CD14-positive monocyte (primary cell): ENCODE results near the gene TMEM212. TPM values are rescaled to one million over a fixed set of nuclear protein-coding genes. Genes with fewer than 3 reads are reported as not detected.
A peak's percentile ranks its signal among the peaks of the same experiment; 100 is the strongest.

ENCODE experiments used
- DNase-seq, 3 donors: peaks; one replicate each; pipeline ENCODE4 v3.0.0-alpha.2; 2011 to 2022
- H2AFZ ChIP-seq: 2 replicates; pipeline ENCODE4 v1.6.0; 2012; ENCODE audit warnings: mild to moderate bottlenecking, low read depth, low read length, inconsistent platforms; ENCODE audit not compliant: insufficient read depth, poor library complexity, severe bottlenecking
- H3K27ac ChIP-seq, 2 donors: 1 replicate in 1 of 2; 2 replicates in 1 of 2; pipeline ENCODE4 v1.5.1; 2012 to 2013; ENCODE audit warnings: low read length in 2 of 2, control low read depth in 1 of 2, inconsistent platforms in 1 of 2, low read depth in 1 of 2, mild to moderate bottlenecking in 1 of 2
- H3K27me3 ChIP-seq, 2 donors: one replicate each; pipeline versions ENCODE4 v1.6.0 to v1.6.1; 2011 to 2013; ENCODE audit warnings: low read length in 2 of 2; ENCODE audit not compliant: control insufficient read depth in 2 of 2, insufficient read depth in 2 of 2
- H3K36me3 ChIP-seq, 2 donors: replicated peaks in 1 of 2; 1 replicate in 1 of 2; 2 replicates in 1 of 2; pipeline versions ENCODE4 v1.5.1 to v1.6.1; 2012 to 2013; ENCODE audit warnings: low read length in 2 of 2, control low read depth in 1 of 2, inconsistent platforms in 1 of 2, mild to moderate bottlenecking in 1 of 2; ENCODE audit not compliant: insufficient read depth in 2 of 2, control insufficient read depth in 1 of 2
- H3K4me1 ChIP-seq, 2 donors: 1 replicate in 1 of 2; 2 replicates in 1 of 2; pipeline versions ENCODE4 v1.5.1 to v1.6.1; 2012 to 2013; ENCODE audit warnings: low read length in 2 of 2, control low read depth in 1 of 2, inconsistent platforms in 1 of 2, mild to moderate bottlenecking in 1 of 2, moderate library complexity in 1 of 2; ENCODE audit not compliant: insufficient read depth in 2 of 2, control insufficient read depth in 1 of 2
- H3K4me2 ChIP-seq: replicated peaks from 2 replicates; pipeline ENCODE3; 2012; ENCODE audit warnings: low read length, moderate library complexity, mild to moderate bottlenecking; ENCODE audit not compliant: poor library complexity, severe bottlenecking; ENCODE audit errors: extremely low read depth
- H3K4me3 ChIP-seq, 3 experiments: fragments of 200-600 bp in 1 of 3; sonication (generic) in 1 of 3; replicated peaks in 1 of 3; 1 replicate in 2 of 3; 2 replicates in 1 of 3; pipeline ENCODE4 v1.5.1; 2011 to 2013; ENCODE audit warnings: low read length in 3 of 3, mild to moderate bottlenecking in 3 of 3, control low read depth in 2 of 3, low read depth in 2 of 3, inconsistent platforms in 1 of 3, moderate library complexity in 1 of 3
- H3K79me2 ChIP-seq: 2 replicates; pipeline ENCODE4 v1.6.0; 2012; ENCODE audit warnings: mild to moderate bottlenecking, control low read depth, inconsistent platforms, low read length, moderate library complexity; ENCODE audit not compliant: insufficient read depth
- H3K9ac ChIP-seq: 2 replicates; pipeline ENCODE4 v1.6.0; 2017; ENCODE audit warnings: low read length, mild to moderate bottlenecking; ENCODE audit not compliant: insufficient read depth, poor library complexity, severe bottlenecking
- H3K9me3 ChIP-seq, 2 donors: replicated peaks in 1 of 2; 1 replicate in 1 of 2; 2 replicates in 1 of 2; pipeline versions ENCODE4 v1.5.1 to v1.6.1; 2012 to 2013; ENCODE audit warnings: low read length in 2 of 2, control low read depth in 1 of 2; ENCODE audit not compliant: control insufficient read depth in 1 of 2, insufficient read depth in 1 of 2
- H4K20me1 ChIP-seq: 2 replicates; pipeline ENCODE4 v1.6.0; 2012; ENCODE audit warnings: mild to moderate bottlenecking, low read length, control low read depth, moderate library complexity; ENCODE audit not compliant: insufficient read depth
- H3K27ac Mint-ChIP-seq, 7 donors: one replicate each; pipeline ENCODE4 v1.8.0; 2020; ENCODE audit warnings: mild to moderate bottlenecking in 7 of 7, mixed read lengths in 7 of 7, moderate library complexity in 6 of 7, inconsistent platforms in 2 of 7
- H3K27me3 Mint-ChIP-seq, 3 donors: one replicate each; pipeline ENCODE4 v1.8.0; 2021 to 2022; ENCODE audit warnings: low read depth in 3 of 3, mild to moderate bottlenecking in 3 of 3, mixed read lengths in 3 of 3, moderate library complexity in 3 of 3, inconsistent platforms in 1 of 3
- H3K36me3 Mint-ChIP-seq, 2 donors: one replicate each; pipeline ENCODE4 v1.8.0; 2020; ENCODE audit warnings: mixed read lengths in 2 of 2, inconsistent platforms in 1 of 2, mild to moderate bottlenecking in 1 of 2
- H3K4me1 Mint-ChIP-seq: one replicate; pipeline ENCODE4 v1.8.0; 2020; ENCODE audit warnings: mild to moderate bottlenecking, mixed read lengths
- H3K4me3 Mint-ChIP-seq, 2 donors: one replicate each; pipeline ENCODE4 v1.8.0; 2020; ENCODE audit warnings: mild to moderate bottlenecking in 2 of 2, mixed read lengths in 2 of 2, moderate library complexity in 1 of 2
- H3K9me3 Mint-ChIP-seq, 7 donors: one replicate each; pipeline ENCODE4 v1.8.0; 2020 to 2022; ENCODE audit warnings: mixed read lengths in 7 of 7, mild to moderate bottlenecking in 6 of 7, moderate library complexity in 6 of 7, inconsistent platforms in 2 of 7
- WGBS: methylation state at CpG from one replicate; pipeline ENCODE4 v1.1.5; 2013; ENCODE audit warnings: missing lambda C conversion rate; ENCODE audit not compliant: insufficient coverage; 5-methylcytosine and 5-hydroxymethylcytosine counted together
- intact Hi-C, 2 donors: fragments of 100-400 bp; cut with micrococcal nuclease; formaldehyde crosslinking; loops; one replicate each; pipeline versions ENCODE4 v1.15.0 to v1.15.1; 2023
- polyA plus RNA-seq, 3 donors: library from polyadenylated mRNA; depleted of rRNA in 1 of 3; unstranded in 2 of 3; stranded (reverse) in 1 of 3; fragments of 300-500 nt in 2 of 3; fragments of >200 nt in 1 of 3; fragmentation: Illumina TruSeq in 2 of 3; gene quantifications; 1 replicate in 2 of 3; 2 replicates in 1 of 3; pipeline ENCODE4 v1.2.3, GENCODE V29; 2012 to 2021
- TF ChIP-seq, protein P1 (sequence below): fragments of 200-600 bp; IDR thresholded peaks from one replicate; pipeline ENCODE4 v1.8.0; 2022; ENCODE audit warnings: antibody characterized with exemption, mild to moderate bottlenecking

TMEM212 gene
- polyA plus RNA-seq, 3 donors, result not detected

- Histone ChIP-seq H3K27ac (no peak overlapping the region), H3K79me2 (no peaks in the 10 kb centered on the region), H3K27me3 (no peaks in the 10 kb centered on the region), H3K36me3 (no peaks in the 10 kb centered on the region), H3K4me2 (no peak overlapping the region), H3K4me3 (no peak overlapping the region), H3K9ac (no peak overlapping the region), H3K9me3 (no peaks in the 10 kb centered on the region), H2AFZ (no peak overlapping the region), H3K4me1 (peaks cover 26 to 28% of the 10 kb centered on the region in 2 donors), H4K20me1 (no peaks in the 10 kb centered on the region)
- TF ChIP-seq, protein P1, sequence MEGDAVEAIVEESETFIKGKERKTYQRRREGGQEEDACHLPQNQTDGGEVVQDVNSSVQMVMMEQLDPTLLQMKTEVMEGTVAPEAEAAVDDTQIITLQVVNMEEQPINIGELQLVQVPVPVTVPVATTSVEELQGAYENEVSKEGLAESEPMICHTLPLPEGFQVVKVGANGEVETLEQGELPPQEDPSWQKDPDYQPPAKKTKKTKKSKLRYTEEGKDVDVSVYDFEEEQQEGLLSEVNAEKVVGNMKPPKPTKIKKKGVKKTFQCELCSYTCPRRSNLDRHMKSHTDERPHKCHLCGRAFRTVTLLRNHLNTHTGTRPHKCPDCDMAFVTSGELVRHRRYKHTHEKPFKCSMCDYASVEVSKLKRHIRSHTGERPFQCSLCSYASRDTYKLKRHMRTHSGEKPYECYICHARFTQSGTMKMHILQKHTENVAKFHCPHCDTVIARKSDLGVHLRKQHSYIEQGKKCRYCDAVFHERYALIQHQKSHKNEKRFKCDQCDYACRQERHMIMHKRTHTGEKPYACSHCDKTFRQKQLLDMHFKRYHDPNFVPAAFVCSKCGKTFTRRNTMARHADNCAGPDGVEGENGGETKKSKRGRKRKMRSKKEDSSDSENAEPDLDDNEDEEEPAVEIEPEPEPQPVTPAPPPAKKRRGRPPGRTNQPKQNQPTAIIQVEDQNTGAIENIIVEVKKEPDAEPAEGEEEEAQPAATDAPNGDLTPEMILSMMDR, result no peak
- Mint-ChIP-seq H3K36me3 (no peaks in the 10 kb centered on the region), H3K4me1 (peaks cover 28% of the 10 kb centered on the region), H3K4me3 (no peak overlapping the region), H3K27me3 (no peaks in the 10 kb centered on the region), H3K9me3 (no peaks in the 10 kb centered on the region), H3K27ac (peak overlapping the region in 1 of 7 donors; percentile 21)
- WGBS, result 100% methylated on average over 1 of the region's 2 CpGs
- DNase-seq, result no peak
- intact Hi-C loops, result no loop called here
Observed at GRCh38 chr3:171815973-171816595, 27.1 kb upstream of the TMEM212 start.

DNA sequence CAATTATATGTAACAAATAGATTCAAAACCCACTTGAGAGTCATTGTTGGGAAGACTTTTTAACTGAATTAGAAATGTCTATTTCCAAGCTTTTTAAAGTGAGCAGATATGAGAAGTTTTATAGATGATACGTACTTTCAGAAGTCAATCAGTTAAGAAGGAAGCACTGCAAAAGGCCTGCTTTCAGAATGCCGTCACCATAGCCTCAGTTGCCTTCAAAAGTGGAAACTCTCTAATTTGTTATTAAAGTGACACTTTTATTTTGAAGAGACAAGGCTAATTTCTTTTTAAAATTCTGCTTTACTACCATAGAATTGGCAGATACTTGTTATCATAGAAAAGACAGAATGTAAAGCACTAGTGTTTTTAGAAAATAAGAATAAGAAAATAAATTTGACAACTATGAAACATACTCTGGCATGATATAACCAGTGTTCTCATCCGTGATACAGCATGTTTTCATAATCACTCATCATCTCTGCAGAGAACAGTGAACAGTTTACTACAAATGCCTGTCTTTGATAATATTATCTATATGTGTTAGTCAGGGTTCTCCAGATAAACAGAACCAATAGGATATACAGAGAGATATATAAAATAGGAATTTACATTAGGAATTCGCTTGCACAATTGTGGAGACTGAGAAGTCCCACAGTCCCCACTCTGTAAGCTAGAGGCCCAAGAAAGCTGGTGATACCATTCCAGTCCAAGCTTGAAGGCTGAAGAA, 25.9 kb upstream of the TMEM212 start:
- no peaks in the 10 kb centered on the region for H3K36me3 ChIP-seq
- H3K9me3 Mint-ChIP-seq, result no peaks in the 10 kb centered on the region
- H4K20me1 ChIP-seq, result no peaks in the 10 kb centered on the region
- H3K27me3 ChIP-seq, result no peaks in the 10 kb centered on the region
- intact Hi-C loops, result no loop called here
- no peak overlapping the region for H3K4me3 ChIP-seq
- TF ChIP-seq, protein P1, result no peak
- peaks cover 22% of the 10 kb centered on the region for H3K4me1 Mint-ChIP-seq
- no peak overlapping the region for H3K27ac Mint-ChIP-seq
- WGBS, result no CpG with 5 or more reads among the region's 4 CpGs
- no peak for DNase-seq
- peaks cover 15 to 16% of the 10 kb centered on the region in 2 donors for H3K4me1 ChIP-seq
- H3K9me3 ChIP-seq, result no peaks in the 10 kb centered on the region
- H3K79me2 ChIP-seq, result no peaks in the 10 kb centered on the region
- no peak overlapping the region for H3K4me2 ChIP-seq
- H3K36me3 Mint-ChIP-seq, result no peaks in the 10 kb centered on the region
- no peak overlapping the region for H3K9ac ChIP-seq
- H2AFZ ChIP-seq, result no peak overlapping the region
- H3K27me3 Mint-ChIP-seq, result no peaks in the 10 kb centered on the region
- no peak overlapping the region for H3K4me3 Mint-ChIP-seq
- no peak overlapping the region for H3K27ac ChIP-seq
